Inflammatory macrophage (primary cell): ENCODE results near the gene DDIT3.
"Not testable (repeated sequence)": the region's sequence is repeated elsewhere in the genome, so short reads cannot be mapped to it uniquely, and the experiment has no call there.

ENCODE experiments used
- DNase-seq, 2 donors: peaks; one replicate each; pipeline ENCODE4 v3.0.0-alpha.2; 2020 to 2022

The DDIT3 gene

GRCh38 chr12:57525615-57526383 is 5.5 kb upstream of the DDIT3 start:
- DNase-seq = no peak

- no peak for DNase-seq
Measured at GRCh38 chr12:57524814-57525614, 4.7 kb upstream of the DDIT3 start.

GRCh38 chr12:57523706-57524614 is 3.6 kb upstream of the DDIT3 start:
- DNase-seq = no peak

- peak; percentile 68 to 79 for DNase-seq
Measured at GRCh38 chr12:57522887-57523705, 2.8 kb upstream of the DDIT3 start.

- DNase-seq = peak; percentile 87 to 93
Measured at GRCh38 chr12:57522011-57522886, 1.9 kb upstream of the DDIT3 start, which contains the start of gene MBD6. Gene MBD6 (plus strand): TSS chr12:57522824. CDS start chr12:57524304, 1,480 bp downstream.

- no peak for DNase-seq
Measured at GRCh38 chr12:57521525-57522010, 1.3 kb upstream of the DDIT3 start.

GRCh38 chr12:57519796-57520052 is 590 bp downstream of the DDIT3 start:
- peak in 1 of 2 donors; percentile 64 for DNase-seq

- peak; percentile 32 to 56 for DNase-seq
Measured at GRCh38 chr12:57518920-57519795, 1.2 kb downstream of the DDIT3 start.

GRCh38 chr12:57518176-57518919 is 2.0 kb downstream of the DDIT3 start:
- DNase-seq = no peak

- DNase-seq = not testable (repeated sequence)
Measured at GRCh38 chr12:57517718-57518117, 2.6 kb downstream of the DDIT3 start.

GRCh38 chr12:57517187-57517586 is 3.1 kb downstream of the DDIT3 start:
- no peak for DNase-seq

- DNase-seq = no peak
Measured at GRCh38 chr12:57516617-57517153, 3.6 kb downstream of the DDIT3 start.

- DNase-seq = no peak
Measured at GRCh38 chr12:57515934-57516541, 4.3 kb downstream of the DDIT3 start.

GRCh38 chr12:57515408-57515933 is 4.8 kb downstream of the DDIT3 start:
- DNase-seq = no peak

- DNase-seq = no peak
Measured at GRCh38 chr12:57514720-57515407, 5.5 kb downstream of the DDIT3 start.

GRCh38 chr12:57514246-57514645 is 6.1 kb downstream of the DDIT3 start:
- DNase-seq = not testable (repeated sequence)

GRCh38 chr12:57513677-57514076 is 6.6 kb downstream of the DDIT3 start:
- DNase-seq = not testable (repeated sequence)
